Endodermal cell (in vitro differentiated cells): ENCODE data around the gene STX18. TPM values are rescaled to one million over a fixed set of nuclear protein-coding genes. Genes with fewer than 3 reads are reported as not detected.
A peak's percentile ranks its signal among the peaks of the same experiment; 100 is the strongest.

Experiments used
- DNase-seq: peaks from one replicate; pipeline ENCODE4 v3.0.0-alpha.2; 2017
- H3K27ac ChIP-seq: 2 replicates; pipeline ENCODE4 v1.5.1; 2013; ENCODE audit warnings: mild to moderate bottlenecking, low read depth, low read length, moderate library complexity
- H3K27me3 ChIP-seq: 2 replicates; pipeline ENCODE4 v1.6.1; 2013; ENCODE audit warnings: mild to moderate bottlenecking, low read length, moderate library complexity; ENCODE audit not compliant: insufficient read depth, control insufficient read depth, poor library complexity, severe bottlenecking
- H3K36me3 ChIP-seq: 2 replicates; pipeline ENCODE4 v1.7.0; 2013; ENCODE audit warnings: mild to moderate bottlenecking, low read length, moderate library complexity; ENCODE audit not compliant: control insufficient read depth, insufficient read depth
- H3K4me1 ChIP-seq: one replicate; pipeline ENCODE4 v1.7.0; 2013; ENCODE audit warnings: low read length; ENCODE audit not compliant: control insufficient read depth, insufficient read depth
- H3K4me3 ChIP-seq: 2 replicates; pipeline ENCODE4 v1.5.1; 2013; ENCODE audit warnings: mild to moderate bottlenecking, low read length, moderate library complexity
- H3K9ac ChIP-seq: 2 replicates; pipeline ENCODE4 v1.6.1; 2013; ENCODE audit warnings: mild to moderate bottlenecking, low read length, moderate library complexity; ENCODE audit not compliant: poor library complexity, severe bottlenecking; ENCODE audit errors: extremely low read depth
- H3K9me3 ChIP-seq: 2 replicates; pipeline ENCODE4 v1.6.1; 2013; ENCODE audit warnings: mild to moderate bottlenecking, low read length, moderate library complexity; ENCODE audit not compliant: control insufficient read depth
- H3K27ac Mint-ChIP-seq: 2 replicates; pipeline ENCODE4 v1.8.0; 2020; ENCODE audit warnings: mixed read lengths
- H3K27me3 Mint-ChIP-seq: 2 replicates; pipeline ENCODE4 v1.8.0; 2021; ENCODE audit warnings: mild to moderate bottlenecking, mixed read lengths; ENCODE audit not compliant: insufficient read depth
- H3K36me3 Mint-ChIP-seq: 2 replicates; pipeline ENCODE4 v1.8.0; 2020; ENCODE audit warnings: low read depth, mixed read lengths
- H3K4me1 Mint-ChIP-seq: 2 replicates; pipeline ENCODE4 v1.8.0; 2020; ENCODE audit warnings: mixed read lengths
- H3K4me3 Mint-ChIP-seq: 2 replicates; pipeline ENCODE4 v1.8.0; 2020; ENCODE audit warnings: mild to moderate bottlenecking, moderate library complexity, mixed read lengths
- H3K9me3 Mint-ChIP-seq: 2 replicates; pipeline ENCODE4 v1.8.0; 2020; ENCODE audit warnings: mild to moderate bottlenecking, mixed read lengths
- WGBS, 2 experiments: methylation state at CpG; one replicate each; pipeline versions ENCODE4 v1.1.5 to v1.1.7; 2013; ENCODE audit warnings: missing lambda C conversion rate in 2 of 2, mixed read lengths in 1 of 2; ENCODE audit not compliant: insufficient coverage in 1 of 2, insufficient read length in 1 of 2; 5-methylcytosine and 5-hydroxymethylcytosine counted together
- total RNA-seq, 2 donors: library from RNA; stranded (reverse); fragmentation: NEBNext Ultra II Directional in 1 of 2; extraction: Animal tissue kit (Norgen Biotek cat#: 25700) in 1 of 2; gene quantifications; 2 replicates in 1 of 2; 3 replicates in 1 of 2; pipeline ENCODE4 v1.2.1, GENCODE V29; 2021
- TF ChIP-seq, protein P1 (sequence below): fragments of 200-600 bp; sonication (generic); conservative IDR thresholded peaks from 2 replicates; pipeline ENCODE4 v1.5.0; 2021; ENCODE audit warnings: antibody characterized with exemption, mild to moderate bottlenecking

Gene STX18
- total RNA-seq, 2 donors from 2014 or later: 26.9 to 33.3 TPM

DNA sequence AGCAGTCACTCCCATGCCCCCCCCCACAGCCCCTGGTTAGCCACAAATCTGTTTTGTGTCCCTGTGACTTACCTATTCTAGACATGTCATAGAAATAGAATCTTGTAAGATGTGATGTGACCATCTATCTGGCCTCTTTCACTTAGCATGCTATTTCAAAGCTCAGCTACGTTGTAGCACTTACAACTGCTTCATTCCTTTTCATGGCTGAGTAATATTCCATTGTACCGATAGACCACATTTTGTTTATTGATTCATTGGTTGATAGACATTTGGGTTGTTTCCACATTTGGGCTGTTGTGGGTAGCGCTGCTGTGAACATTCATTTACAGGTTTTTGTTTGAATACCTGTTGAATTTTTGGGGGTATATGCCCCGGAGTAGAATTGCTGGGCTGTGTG is 143.4 kb downstream of the STX18 start:
- Histone ChIP-seq H3K36me3 (no peaks in the 10 kb centered on the region), H3K9me3 (no peaks in the 10 kb centered on the region)
- peaks cover 1% of the 10 kb centered on the region for H3K9me3 Mint-ChIP-seq

DNA sequence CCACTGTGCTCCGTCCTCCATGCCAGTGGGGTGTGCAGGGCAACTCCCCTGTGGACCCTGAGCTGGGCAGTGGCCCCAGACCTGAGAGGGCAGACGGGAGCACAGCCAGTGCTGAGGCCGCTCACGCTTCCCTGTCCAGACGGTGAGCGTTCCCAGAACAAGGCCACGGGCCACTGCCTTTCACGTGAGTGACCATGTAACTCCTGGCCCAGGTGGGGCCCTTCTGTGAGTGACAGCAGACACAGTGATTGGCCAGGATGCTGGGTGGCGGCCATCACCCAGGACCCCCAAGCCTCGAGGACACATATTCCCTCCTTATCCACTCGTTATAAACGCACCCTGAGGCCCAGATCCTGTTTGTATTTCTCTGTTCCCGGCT is 144.4 kb downstream of the STX18 start:
- peaks cover 3% of the 10 kb centered on the region for H3K27me3 Mint-ChIP-seq
- WGBS, 2 experiments: 92 to 95% methylated on average over 12 to 13 of the region's 13 CpGs
- DNase-seq: no peak
- no peak overlapping the region for H3K27ac Mint-ChIP-seq
- no peaks in the 10 kb centered on the region for H3K36me3 Mint-ChIP-seq
- Histone ChIP-seq H3K27ac (no peak overlapping the region), H3K9ac (no peak overlapping the region), H3K4me3 (no peak overlapping the region), H3K9me3 (no peaks in the 10 kb centered on the region), H3K36me3 (no peaks in the 10 kb centered on the region), H3K4me1 (no peaks in the 10 kb centered on the region), H3K27me3 (peaks cover 23% of the 10 kb centered on the region)
- TF ChIP-seq, protein P1, sequence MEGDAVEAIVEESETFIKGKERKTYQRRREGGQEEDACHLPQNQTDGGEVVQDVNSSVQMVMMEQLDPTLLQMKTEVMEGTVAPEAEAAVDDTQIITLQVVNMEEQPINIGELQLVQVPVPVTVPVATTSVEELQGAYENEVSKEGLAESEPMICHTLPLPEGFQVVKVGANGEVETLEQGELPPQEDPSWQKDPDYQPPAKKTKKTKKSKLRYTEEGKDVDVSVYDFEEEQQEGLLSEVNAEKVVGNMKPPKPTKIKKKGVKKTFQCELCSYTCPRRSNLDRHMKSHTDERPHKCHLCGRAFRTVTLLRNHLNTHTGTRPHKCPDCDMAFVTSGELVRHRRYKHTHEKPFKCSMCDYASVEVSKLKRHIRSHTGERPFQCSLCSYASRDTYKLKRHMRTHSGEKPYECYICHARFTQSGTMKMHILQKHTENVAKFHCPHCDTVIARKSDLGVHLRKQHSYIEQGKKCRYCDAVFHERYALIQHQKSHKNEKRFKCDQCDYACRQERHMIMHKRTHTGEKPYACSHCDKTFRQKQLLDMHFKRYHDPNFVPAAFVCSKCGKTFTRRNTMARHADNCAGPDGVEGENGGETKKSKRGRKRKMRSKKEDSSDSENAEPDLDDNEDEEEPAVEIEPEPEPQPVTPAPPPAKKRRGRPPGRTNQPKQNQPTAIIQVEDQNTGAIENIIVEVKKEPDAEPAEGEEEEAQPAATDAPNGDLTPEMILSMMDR: no peak
- peaks cover 1% of the 10 kb centered on the region for H3K9me3 Mint-ChIP-seq
- no peak overlapping the region for H3K4me3 Mint-ChIP-seq
- no peaks in the 10 kb centered on the region for H3K4me1 Mint-ChIP-seq

More for the DNA sequence above, 143.4 kb downstream of the STX18 start:
- WGBS, 2 experiments: 50 to 80% methylated on average over 2 to 4 of the region's 4 CpGs
- Mint-ChIP-seq H3K4me3 (no peak overlapping the region), H3K4me1 (peaks cover 2% of the 10 kb centered on the region), H3K27ac (no peak overlapping the region), H3K27me3 (peaks cover 3% of the 10 kb centered on the region), H3K36me3 (no peaks in the 10 kb centered on the region)
- TF ChIP-seq, protein P1: no peak
- Histone ChIP-seq H3K4me1 (no peaks in the 10 kb centered on the region), H3K27ac (no peak overlapping the region), H3K27me3 (peaks cover 20% of the 10 kb centered on the region), H3K4me3 (no peak overlapping the region), H3K9ac (no peak overlapping the region)
- DNase-seq: no peak

DNA sequence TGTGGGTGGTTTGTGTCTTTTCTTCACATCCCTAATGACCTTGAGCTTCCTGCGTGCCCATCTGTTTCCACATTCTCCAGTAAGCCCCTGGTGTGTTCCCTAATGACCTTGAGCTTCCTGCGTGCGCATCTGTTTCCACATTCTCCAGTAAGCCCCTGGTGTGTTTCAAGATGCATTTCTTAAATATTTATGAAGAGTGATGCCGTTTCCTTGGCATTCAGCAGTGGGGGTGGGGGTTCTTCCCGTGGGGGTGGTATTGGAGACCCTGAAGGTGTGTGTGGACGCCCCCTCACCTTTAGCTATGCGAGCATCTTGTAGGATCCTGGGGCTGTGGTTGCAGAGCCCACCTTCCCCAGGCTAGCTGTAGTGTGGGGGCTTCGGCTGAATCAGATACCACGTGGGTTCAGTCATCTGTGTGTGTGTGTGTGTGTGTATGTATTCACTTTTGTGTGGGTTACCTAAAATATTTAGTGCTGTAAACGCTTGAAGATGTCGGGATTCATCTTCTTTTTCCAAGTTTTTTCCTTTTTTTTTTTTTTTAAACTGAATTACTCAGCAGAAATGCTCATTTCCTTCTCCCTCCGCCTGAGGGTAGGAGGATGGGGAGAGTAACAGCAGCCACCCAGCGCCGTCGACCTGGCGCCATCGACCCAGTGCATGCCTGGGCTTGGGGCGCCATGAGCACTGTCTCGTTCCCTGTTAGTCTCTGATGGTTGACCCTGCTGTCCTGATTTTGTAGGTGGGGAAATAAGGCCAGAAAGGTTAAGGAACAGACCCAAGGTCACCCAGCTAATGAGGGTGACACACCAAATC is 145.0 kb downstream of the STX18 start:
- Histone ChIP-seq H3K4me1 (no peaks in the 10 kb centered on the region), H3K9me3 (no peaks in the 10 kb centered on the region), H3K36me3 (no peaks in the 10 kb centered on the region), H3K27me3 (peaks cover 23% of the 10 kb centered on the region), H3K4me3 (no peak overlapping the region), H3K27ac (no peak overlapping the region), H3K9ac (no peak overlapping the region)
- no peak overlapping the region for H3K4me3 Mint-ChIP-seq
- TF ChIP-seq, protein P1: no peak
- H3K4me1 Mint-ChIP-seq: no peaks in the 10 kb centered on the region
- DNase-seq: peak; percentile 67
- WGBS, 2 experiments: 82 to 90% methylated on average over 8 to 18 of the region's 19 CpGs
- no peak overlapping the region for H3K27ac Mint-ChIP-seq
- no peaks in the 10 kb centered on the region for H3K36me3 Mint-ChIP-seq
- H3K9me3 Mint-ChIP-seq: peaks cover 1% of the 10 kb centered on the region
- peaks cover 3% of the 10 kb centered on the region for H3K27me3 Mint-ChIP-seq
